ENCODE measurements around the gene CLIC1. TPM values are rescaled to one million over a fixed set of nuclear protein-coding genes. Genes with fewer than 3 reads are reported as not detected.
A peak's percentile ranks its signal among the peaks of the same experiment; 100 is the strongest.

Gene CLIC1
- total RNA-seq, 6 donors from 2014 or later = 138 to 497 (median 277) TPM

DNA sequence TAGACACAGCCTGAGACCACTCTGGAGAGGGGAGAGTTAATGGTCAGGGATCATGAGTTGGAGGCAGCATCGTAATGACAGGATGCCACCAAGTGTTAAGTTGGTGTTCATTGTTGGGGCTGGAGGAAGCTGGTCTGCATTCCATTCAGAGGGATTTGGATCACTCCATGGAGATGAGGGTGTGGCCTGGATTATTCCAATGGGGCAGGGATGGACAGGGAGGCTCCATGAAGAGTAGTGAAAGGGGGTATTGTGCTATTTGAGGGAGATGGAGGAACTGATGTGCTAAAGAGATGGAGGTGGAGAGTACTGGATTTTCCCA, 27.2 kb upstream of the CLIC1 start:
- 20 to 35% methylated on average over 1 of the region's 1 CpG for WGBS, 2 donors
- no peak for TF ChIP-seq POLR2A (IDR thresholded peaks at IDR 0.05)
- peak in 1 of 2 donors; percentile 64 for ATAC-seq (ENCODE audit: low FRiP score in 2 of 2)
- H3K4me3 ChIP-seq = no peak overlapping the region
- no peak for DNase-seq
- no peaks in the 10 kb centered on the region for H3K36me3 ChIP-seq
- H3K9me3 ChIP-seq = no peaks in the 10 kb centered on the region
- H3K27me3 ChIP-seq = no peaks in the 10 kb centered on the region
- peak overlapping the region in 3 of 4 donors; percentile 9 to 57 (median 18) for H3K27ac ChIP-seq
- peaks cover 0 to 7% (median 6%) of the 10 kb centered on the region in 4 donors for H3K4me1 ChIP-seq

DNA sequence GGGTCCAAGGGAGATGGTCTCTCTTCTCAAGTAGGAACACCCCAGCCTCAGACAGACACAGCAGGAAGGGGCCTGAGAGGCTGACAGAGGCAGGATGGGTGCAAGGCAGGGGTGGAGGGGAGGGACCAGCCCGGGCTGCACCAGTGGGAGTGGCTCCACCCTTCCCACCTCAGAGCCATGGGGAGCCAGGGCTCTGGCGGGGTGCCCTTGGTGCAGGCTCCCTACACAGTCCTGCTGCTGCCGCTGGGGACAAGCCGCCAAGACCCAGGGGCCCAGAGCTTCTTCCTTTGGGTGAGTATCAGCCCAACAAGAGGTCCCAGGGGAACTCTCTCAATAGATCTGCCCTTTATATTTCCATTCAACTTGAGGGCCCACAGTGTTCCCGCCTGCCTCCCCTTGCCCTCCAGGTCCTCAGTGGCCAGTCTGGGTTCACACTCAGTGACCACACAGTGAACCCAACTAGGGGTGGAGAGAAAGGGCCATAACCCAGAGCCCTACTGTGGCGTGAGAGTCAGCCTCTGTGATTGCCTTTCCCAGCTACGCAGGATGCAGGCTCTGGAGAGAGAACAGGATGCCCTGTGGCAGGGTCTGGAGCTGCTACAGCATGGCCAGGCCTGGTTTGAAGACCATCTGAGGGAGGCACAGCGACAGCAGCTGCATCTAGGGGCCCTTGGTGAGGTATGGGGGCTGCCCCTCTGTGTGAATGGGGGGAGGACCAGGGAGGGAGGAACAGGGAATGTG, 26.7 kb upstream of the CLIC1 start:
- Histone ChIP-seq H3K27me3 (no peaks in the 10 kb centered on the region), H3K9me3 (no peaks in the 10 kb centered on the region), H3K4me1 (peaks cover 0 to 7% (median 6%) of the 10 kb centered on the region in 4 donors), H3K4me3 (no peak overlapping the region), H3K27ac (peak overlapping the region; percentile 9 to 57 (median 17)), H3K36me3 (no peaks in the 10 kb centered on the region)
- TF ChIP-seq POLR2AphosphoS5 (IDR thresholded peaks at IDR 0.05) (no peak), POLR2A (IDR thresholded peaks at IDR 0.05) (no peak), EP300 (IDR thresholded peaks at IDR 0.05) (no peak)
- TF ChIP-seq, protein P1, sequence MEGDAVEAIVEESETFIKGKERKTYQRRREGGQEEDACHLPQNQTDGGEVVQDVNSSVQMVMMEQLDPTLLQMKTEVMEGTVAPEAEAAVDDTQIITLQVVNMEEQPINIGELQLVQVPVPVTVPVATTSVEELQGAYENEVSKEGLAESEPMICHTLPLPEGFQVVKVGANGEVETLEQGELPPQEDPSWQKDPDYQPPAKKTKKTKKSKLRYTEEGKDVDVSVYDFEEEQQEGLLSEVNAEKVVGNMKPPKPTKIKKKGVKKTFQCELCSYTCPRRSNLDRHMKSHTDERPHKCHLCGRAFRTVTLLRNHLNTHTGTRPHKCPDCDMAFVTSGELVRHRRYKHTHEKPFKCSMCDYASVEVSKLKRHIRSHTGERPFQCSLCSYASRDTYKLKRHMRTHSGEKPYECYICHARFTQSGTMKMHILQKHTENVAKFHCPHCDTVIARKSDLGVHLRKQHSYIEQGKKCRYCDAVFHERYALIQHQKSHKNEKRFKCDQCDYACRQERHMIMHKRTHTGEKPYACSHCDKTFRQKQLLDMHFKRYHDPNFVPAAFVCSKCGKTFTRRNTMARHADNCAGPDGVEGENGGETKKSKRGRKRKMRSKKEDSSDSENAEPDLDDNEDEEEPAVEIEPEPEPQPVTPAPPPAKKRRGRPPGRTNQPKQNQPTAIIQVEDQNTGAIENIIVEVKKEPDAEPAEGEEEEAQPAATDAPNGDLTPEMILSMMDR (IDR thresholded peaks at IDR 0.05) = no peak
- no peak for DNase-seq
- peak in 1 of 2 donors; percentile 4 for ATAC-seq (ENCODE audit: low FRiP score in 2 of 2)
- 17 to 84% methylated on average over 1 to 8 of the region's 8 CpGs for WGBS, 2 donors

DNA sequence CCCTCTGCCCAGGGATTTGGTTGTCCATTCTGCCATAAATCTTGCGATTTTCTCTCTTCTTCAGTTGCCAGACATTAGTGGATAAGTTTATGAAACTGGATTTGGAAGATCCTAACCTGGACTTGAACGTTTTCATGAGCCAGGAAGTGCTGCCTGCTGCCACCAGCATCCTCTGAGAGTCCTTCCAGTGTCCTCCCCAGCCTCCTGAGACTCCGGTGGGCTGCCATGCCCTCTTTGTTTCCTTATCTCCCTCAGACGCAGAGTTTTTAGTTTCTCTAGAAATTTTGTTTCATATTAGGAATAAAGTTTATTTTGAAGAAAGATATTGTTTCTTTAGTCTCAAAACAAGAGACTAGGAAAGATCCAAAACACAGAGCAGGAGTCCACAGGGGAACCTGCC, 26.0 kb upstream of the CLIC1 start, which contains the start of gene SAPCD1:
Gene SAPCD1, plus strand, starts transcription at position 301 of the 400 bp plus-strand sequence. CDS start 399 bp downstream, outside the sequence.
- Histone ChIP-seq H3K27me3 (no peaks in the 10 kb centered on the region), H3K4me1 (peaks cover 0 to 7% (median 6%) of the 10 kb centered on the region in 4 donors), H3K4me3 (no peak within 1 kb of the TSS), H3K27ac (peak within 1 kb of the TSS; percentile 9 to 57 (median 17)), H3K36me3 (no peaks in the 10 kb centered on the region), H3K9me3 (no peaks in the 10 kb centered on the region)
- 83 to 86% methylated on average over 4 of the region's 4 CpGs for WGBS, 2 donors
- ATAC-seq (ENCODE audit: low FRiP score in 2 of 2) (no peak), DNase-seq (no peak)
- no peak for TF ChIP-seq EP300 (IDR thresholded peaks at IDR 0.05)
- no peak for TF ChIP-seq POLR2A (IDR thresholded peaks at IDR 0.05)
- TF ChIP-seq, protein P1 (IDR thresholded peaks at IDR 0.05) = no peak

DNA sequence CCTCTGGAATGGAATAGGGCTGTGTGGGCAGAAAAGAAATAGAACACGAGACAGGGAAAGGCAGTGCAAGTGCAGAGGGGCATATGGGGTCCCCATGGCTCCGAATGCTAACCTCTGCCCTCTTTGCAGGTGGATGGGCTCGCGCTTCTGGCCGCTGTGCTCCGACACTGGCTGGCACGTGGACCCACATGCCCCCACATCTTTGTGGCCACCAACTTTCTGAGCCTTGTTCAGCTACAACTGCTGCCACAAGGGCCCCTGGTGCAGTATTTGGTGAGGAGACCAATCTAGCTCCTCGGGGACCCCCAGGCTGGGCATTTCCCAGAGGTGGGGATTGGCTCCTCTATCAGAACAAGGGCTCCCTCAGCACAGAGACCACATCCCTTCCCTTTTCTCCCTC, 25.0 kb upstream of the CLIC1 start:
- Histone ChIP-seq H3K4me3 (no peak overlapping the region), H3K36me3 (no peaks in the 10 kb centered on the region), H3K4me1 (peaks cover 0 to 7% (median 5%) of the 10 kb centered on the region in 4 donors), H3K9me3 (no peaks in the 10 kb centered on the region), H3K27me3 (no peaks in the 10 kb centered on the region), H3K27ac (no peak overlapping the region)
- TF ChIP-seq POLR2A (IDR thresholded peaks at IDR 0.05) (no peak), EP300 (IDR thresholded peaks at IDR 0.05) (no peak), POLR2AphosphoS5 (IDR thresholded peaks at IDR 0.05) (no peak)
- TF ChIP-seq, protein P1 (IDR thresholded peaks at IDR 0.05) = no peak
- 92 to 94% methylated on average over 8 of the region's 8 CpGs for WGBS, 2 donors
- ATAC-seq (ENCODE audit: low FRiP score in 2 of 2) = no peak
- no peak for DNase-seq

DNA sequence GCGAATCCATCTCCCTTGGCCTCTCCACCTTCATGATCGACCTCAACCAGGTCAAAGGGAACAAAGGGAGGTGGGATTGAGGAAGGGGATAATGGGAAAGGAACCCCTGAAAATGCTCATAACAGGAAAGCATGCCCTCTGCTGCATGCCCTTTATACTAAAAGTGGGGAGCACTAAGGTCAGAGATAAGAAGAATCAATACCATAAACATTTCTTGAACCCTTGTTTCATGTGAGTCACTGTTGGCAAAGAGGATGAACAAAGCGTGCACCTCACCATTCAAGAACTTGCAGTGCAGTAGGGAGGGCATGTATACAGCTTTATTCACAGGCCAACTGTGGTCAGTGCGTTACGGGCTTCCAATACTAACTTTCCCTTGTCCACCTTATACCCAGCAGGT, 24.5 kb upstream of the CLIC1 start:
- no peaks in the 10 kb centered on the region for H3K27me3 ChIP-seq
- DNase-seq = no peak
- no peak for TF ChIP-seq POLR2AphosphoS5 (IDR thresholded peaks at IDR 0.05)
- TF ChIP-seq POLR2A (IDR thresholded peaks at IDR 0.05) = no peak
- whole genome bisulfite sequencing, 2 donors = 95 to 96% methylated on average over 5 of the region's 5 CpGs
- no peaks in the 10 kb centered on the region for H3K9me3 ChIP-seq
- H3K36me3 ChIP-seq = no peaks in the 10 kb centered on the region
- no peak overlapping the region for H3K27ac ChIP-seq
- peaks cover 0 to 7% (median 3%) of the 10 kb centered on the region in 4 donors for H3K4me1 ChIP-seq
- ATAC-seq (ENCODE audit: low FRiP score in 2 of 2) = no peak
- H3K4me3 ChIP-seq = no peak overlapping the region

DNA sequence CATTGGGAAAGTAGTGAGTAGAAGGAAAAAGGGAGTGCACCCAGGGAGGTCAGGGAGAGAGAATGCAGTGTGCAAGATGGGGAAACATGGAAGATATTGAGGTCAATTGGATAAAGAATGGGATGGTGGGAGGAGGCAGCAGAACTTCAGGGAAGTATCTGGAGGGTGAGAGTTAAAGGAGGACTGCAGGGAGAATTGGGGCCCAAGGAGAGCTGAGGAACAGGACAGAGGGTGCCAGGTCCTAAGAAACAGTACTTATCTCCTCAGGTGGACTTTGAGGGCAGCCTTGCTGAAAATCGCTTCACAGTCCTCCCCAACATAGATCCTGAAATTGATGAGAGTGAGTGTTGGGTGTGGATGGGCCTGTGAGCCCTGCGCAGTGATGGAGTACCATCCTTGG, 22.0 kb upstream of the CLIC1 start:
- ATAC-seq (ENCODE audit: low FRiP score in 2 of 2) = no peak
- Histone ChIP-seq H3K4me1 (peaks cover 0 to 5% (median 1%) of the 10 kb centered on the region in 4 donors), H3K27ac (no peak overlapping the region), H3K9me3 (no peaks in the 10 kb centered on the region), H3K27me3 (no peaks in the 10 kb centered on the region), H3K36me3 (no peaks in the 10 kb centered on the region), H3K4me3 (no peak overlapping the region)
- DNase-seq = no peak
- TF ChIP-seq, protein P1 (IDR thresholded peaks at IDR 0.05) = no peak
- TF ChIP-seq POLR2AphosphoS5 (IDR thresholded peaks at IDR 0.05) = no peak
- TF ChIP-seq POLR2A (IDR thresholded peaks at IDR 0.05) = no peak
- no peak for TF ChIP-seq EP300 (IDR thresholded peaks at IDR 0.05)
- 97 to 100% methylated on average over 2 of the region's 2 CpGs for WGBS, 2 donors
